ENCODE measurements around the gene RNASE12.

RNASE12 gene

GRCh38 chr14:20610002-20610765, 19.0 kb upstream of the RNASE12 start:
- no peak for TF ChIP-seq CTCF (IDR thresholded peaks at IDR 0.05)

- peak; percentile 95 for TF ChIP-seq CTCF (IDR thresholded peaks at IDR 0.05)
Observed at GRCh38 chr14:20609215-20610001, 18.2 kb upstream of the RNASE12 start.

GRCh38 chr14:20608383-20609110, 17.4 kb upstream of the RNASE12 start:
- TF ChIP-seq CTCF (IDR thresholded peaks at IDR 0.05) = no peak

- no peak for TF ChIP-seq CTCF (IDR thresholded peaks at IDR 0.05)
Observed at GRCh38 chr14:20607617-20608016, 16.4 kb upstream of the RNASE12 start.

GRCh38 chr14:20606902-20607242, 15.7 kb upstream of the RNASE12 start:
- no peak for TF ChIP-seq CTCF (IDR thresholded peaks at IDR 0.05)

GRCh38 chr14:20606190-20606901, 15.2 kb upstream of the RNASE12 start:
- TF ChIP-seq CTCF (IDR thresholded peaks at IDR 0.05) = peak; percentile 55; the same call in 1 of the 2 replicates
